ENCODE results near the gene DSCAML1. TPM values are rescaled to one million over a fixed set of nuclear protein-coding genes. Genes with fewer than 3 reads are reported as not detected.

DSCAML1 gene
- total RNA-seq, 1 experiment from 2014 or later = not detected

DNA sequence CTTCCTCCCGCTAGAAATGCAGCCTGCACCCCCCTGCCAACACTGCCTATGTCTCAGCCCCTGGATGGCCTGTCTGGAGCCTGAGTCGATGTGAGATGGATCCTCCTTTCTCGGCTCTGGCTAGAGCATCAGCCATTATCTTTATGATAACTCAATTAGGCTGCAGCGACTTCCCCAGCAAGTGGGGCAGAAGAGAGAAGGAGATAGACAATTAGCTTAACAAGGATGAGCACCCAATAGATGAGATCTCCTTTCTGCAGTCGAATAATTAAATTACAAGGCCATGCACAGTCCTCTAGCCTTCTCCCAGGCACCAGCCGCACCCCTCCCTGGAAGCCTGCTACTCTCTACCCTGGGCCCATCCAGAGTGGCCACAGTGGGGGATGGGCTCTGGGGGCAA, 290.0 kb downstream of the DSCAML1 start:
- H3K36me3 ChIP-seq (ENCODE audit: control insufficient read depth in 1 of 2, insufficient read depth in 2 of 2, low read length in 2 of 2) = no peaks in the 10 kb centered on the region
- H2AFZ ChIP-seq (ENCODE audit: low read depth, low read length, poor library complexity, severe bottlenecking) = no peak overlapping the region
- H3K9me2 ChIP-seq (ENCODE audit: insufficient read depth) = no peaks in the 10 kb centered on the region
- H3K9ac ChIP-seq (ENCODE audit: low read length) = no peak overlapping the region
- no peak overlapping the region for H3K4me3 ChIP-seq (replicated peaks in 1 of 2; ENCODE audit: low read depth in 1 of 2, low read length in 2 of 2)
- BruUV-seq (replicated peaks) = no TSS peak
- ChIA-PET CTCF (no interaction called here), POLR2A (no interaction called here), RAD21 (ENCODE audit: low non-redundant PET in 1 of 2, low total read pairs in 2 of 2, uncharacterized antibody in 2 of 2, unreplicated experiment in 2 of 2) (no interaction called here)
- no peaks in the 10 kb centered on the region for H3K79me2 ChIP-seq (ENCODE audit: insufficient read depth, low read length)
- H3K4me1 ChIP-seq (ENCODE audit: control insufficient read depth in 1 of 2, insufficient read depth in 2 of 2, low read length in 2 of 2) = no peaks in the 10 kb centered on the region
- H4K20me1 ChIP-seq (ENCODE audit: insufficient read depth) = no peaks in the 10 kb centered on the region
- TF ChIP-seq TCF7L2 (IDR thresholded peaks at IDR 0.05; ENCODE audit: borderline replicate concordance, extremely low read depth, insufficient read depth, insufficient read length) (no peak), SRF (IDR thresholded peaks at IDR 0.05; ENCODE audit: low read depth) (no peak), RAD21 (IDR thresholded peaks at IDR 0.05; ENCODE audit: low read depth) (no peak)
- H3K27ac ChIP-seq (ENCODE audit: low read depth, low read length) = no peak overlapping the region
- H3K9me3 ChIP-seq (ENCODE audit: control insufficient read depth in 1 of 2, insufficient read depth in 1 of 2, low read depth in 1 of 2, low read length in 2 of 2) = no peaks in the 10 kb centered on the region
- DNase-seq (ENCODE audit: low read depth, low spot score) = no peak
- intact Hi-C loops (cut with micrococcal nuclease) = no loop called here
- H3K27me3 ChIP-seq (ENCODE audit: insufficient read depth, low read length) = peaks cover 13% of the 10 kb centered on the region; the same call in 1 of the 2 replicates
- ATAC-seq = no peak
- H3K4me2 ChIP-seq (ENCODE audit: low read length) = no peak overlapping the region

DNA sequence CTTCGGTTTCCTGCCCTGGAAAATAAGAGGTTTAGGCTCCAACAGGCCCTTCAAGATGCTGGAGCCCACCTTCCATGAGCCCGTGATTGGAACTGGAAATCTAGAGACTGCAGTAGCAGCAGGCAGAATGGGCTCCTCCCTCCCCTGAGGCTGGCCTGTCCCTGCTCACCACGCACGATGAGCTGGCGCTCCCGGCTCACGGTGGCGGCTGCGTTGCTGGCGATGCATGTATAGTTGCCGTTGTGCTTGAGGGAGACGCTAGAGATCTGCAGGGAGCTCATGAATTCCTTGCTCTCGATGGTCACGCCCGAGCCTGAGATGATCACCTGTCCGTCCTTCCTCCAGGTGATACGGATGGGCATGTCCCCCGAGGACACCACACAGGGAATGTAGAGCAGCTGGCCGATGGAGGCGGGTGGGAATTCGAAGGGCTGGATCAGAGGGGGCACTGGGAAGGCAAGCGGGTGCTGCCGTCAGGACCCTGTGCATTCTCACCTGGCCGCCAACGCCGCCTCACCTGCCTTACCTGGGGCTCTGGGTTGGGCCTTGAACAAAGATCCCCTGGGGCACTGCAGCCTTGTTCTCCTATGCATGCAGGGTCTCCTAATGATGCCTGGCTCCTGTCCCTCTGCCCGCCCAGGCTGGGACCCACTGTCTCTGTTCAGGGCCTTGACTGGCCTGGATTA, 291.6 kb downstream of the DSCAML1 start:
- Histone ChIP-seq H3K36me3 (ENCODE audit: control insufficient read depth in 1 of 2, insufficient read depth in 2 of 2, low read length in 2 of 2) (no peaks in the 10 kb centered on the region), H3K4me1 (ENCODE audit: control insufficient read depth in 1 of 2, insufficient read depth in 2 of 2, low read length in 2 of 2) (no peaks in the 10 kb centered on the region), H3K79me2 (ENCODE audit: insufficient read depth, low read length) (no peaks in the 10 kb centered on the region), H3K9ac (ENCODE audit: low read length) (no peak overlapping the region), H4K20me1 (ENCODE audit: insufficient read depth) (no peaks in the 10 kb centered on the region), H3K27ac (ENCODE audit: low read depth, low read length) (no peak overlapping the region), H3K9me3 (ENCODE audit: control insufficient read depth in 1 of 2, insufficient read depth in 1 of 2, low read depth in 1 of 2, low read length in 2 of 2) (no peaks in the 10 kb centered on the region), H2AFZ (ENCODE audit: low read depth, low read length, poor library complexity, severe bottlenecking) (no peak overlapping the region), H3K4me3 (replicated peaks in 1 of 2; ENCODE audit: low read depth in 1 of 2, low read length in 2 of 2) (no peak overlapping the region), H3K4me2 (ENCODE audit: low read length) (no peak overlapping the region), H3K27me3 (ENCODE audit: insufficient read depth, low read length) (peaks cover 10% of the 10 kb centered on the region; the same call in 1 of the 2 replicates), H3K9me2 (ENCODE audit: insufficient read depth) (no peaks in the 10 kb centered on the region)
- intact Hi-C loops (cut with micrococcal nuclease) = no loop called here
- RAD21 ChIA-PET (ENCODE audit: low non-redundant PET in 1 of 2, low total read pairs in 2 of 2, uncharacterized antibody in 2 of 2, unreplicated experiment in 2 of 2) = no interaction called here
- ATAC-seq (no peak), DNase-seq (ENCODE audit: low read depth, low spot score) (no peak)
- TF ChIP-seq CEBPB (IDR thresholded peaks at IDR 0.05; ENCODE audit: low read depth) = no peak
- no peak for TF ChIP-seq SIN3A (IDR thresholded peaks at IDR 0.05; ENCODE audit: low read depth)
- no peak for TF ChIP-seq JUND (IDR thresholded peaks at IDR 0.05)
- TF ChIP-seq, protein P1, sequence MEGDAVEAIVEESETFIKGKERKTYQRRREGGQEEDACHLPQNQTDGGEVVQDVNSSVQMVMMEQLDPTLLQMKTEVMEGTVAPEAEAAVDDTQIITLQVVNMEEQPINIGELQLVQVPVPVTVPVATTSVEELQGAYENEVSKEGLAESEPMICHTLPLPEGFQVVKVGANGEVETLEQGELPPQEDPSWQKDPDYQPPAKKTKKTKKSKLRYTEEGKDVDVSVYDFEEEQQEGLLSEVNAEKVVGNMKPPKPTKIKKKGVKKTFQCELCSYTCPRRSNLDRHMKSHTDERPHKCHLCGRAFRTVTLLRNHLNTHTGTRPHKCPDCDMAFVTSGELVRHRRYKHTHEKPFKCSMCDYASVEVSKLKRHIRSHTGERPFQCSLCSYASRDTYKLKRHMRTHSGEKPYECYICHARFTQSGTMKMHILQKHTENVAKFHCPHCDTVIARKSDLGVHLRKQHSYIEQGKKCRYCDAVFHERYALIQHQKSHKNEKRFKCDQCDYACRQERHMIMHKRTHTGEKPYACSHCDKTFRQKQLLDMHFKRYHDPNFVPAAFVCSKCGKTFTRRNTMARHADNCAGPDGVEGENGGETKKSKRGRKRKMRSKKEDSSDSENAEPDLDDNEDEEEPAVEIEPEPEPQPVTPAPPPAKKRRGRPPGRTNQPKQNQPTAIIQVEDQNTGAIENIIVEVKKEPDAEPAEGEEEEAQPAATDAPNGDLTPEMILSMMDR (IDR thresholded peaks at IDR 0.05 in 2 of 3, conservative IDR thresholded peaks at IDR 0.05 in 1 of 3; ENCODE audit: borderline replicate concordance in 1 of 3, insufficient read depth in 1 of 3, low read depth in 2 of 3, low read length in 2 of 3) = no peak
- no peak for TF ChIP-seq POLR2AphosphoS5 (IDR thresholded peaks at IDR 0.05; ENCODE audit: low read depth, low read length)
- TF ChIP-seq, protein P2, sequence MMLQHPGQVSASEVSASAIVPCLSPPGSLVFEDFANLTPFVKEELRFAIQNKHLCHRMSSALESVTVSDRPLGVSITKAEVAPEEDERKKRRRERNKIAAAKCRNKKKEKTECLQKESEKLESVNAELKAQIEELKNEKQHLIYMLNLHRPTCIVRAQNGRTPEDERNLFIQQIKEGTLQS (IDR thresholded peaks at IDR 0.05) = no peak
- CTCF ChIA-PET = no interaction called here
- BruUV-seq (replicated peaks) = no TSS peak
- POLR2A ChIA-PET = no interaction called here

Measured in HCT116 (cell line).